Nephron progenitor cell (in vitro differentiated cells): ENCODE results near the gene INPP5F.

Source experiments
- DNase-seq: peaks from one replicate; pipeline ENCODE4 v3.0.0; 2021
- H3K27ac Mint-ChIP-seq: 2 replicates; pipeline ENCODE4 v1.8.0; 2021; ENCODE audit warnings: mild to moderate bottlenecking, moderate library complexity, mixed read lengths
- H3K27me3 Mint-ChIP-seq: 2 replicates; pipeline ENCODE4 v1.8.0; 2021; ENCODE audit warnings: mild to moderate bottlenecking, low read depth, mixed read lengths; ENCODE audit not compliant: poor library complexity
- H3K36me3 Mint-ChIP-seq: 2 replicates; pipeline ENCODE4 v1.8.0; 2021; ENCODE audit warnings: low read depth, mixed read lengths
- H3K4me1 Mint-ChIP-seq: 2 replicates; pipeline ENCODE4 v1.8.0; 2021; ENCODE audit warnings: mixed read lengths
- H3K4me3 Mint-ChIP-seq: 2 replicates; pipeline ENCODE4 v1.8.0; 2021; ENCODE audit warnings: mild to moderate bottlenecking, moderate library complexity, mixed read lengths
- H3K9me3 Mint-ChIP-seq: 2 replicates; pipeline ENCODE4 v1.8.0; 2021; ENCODE audit warnings: mild to moderate bottlenecking, moderate library complexity, mixed read lengths
- CTCF ChIP-seq: fragments of 200-600 bp; sonication (generic); IDR thresholded peaks from 2 replicates; pipeline ENCODE4 v1.5.0; 2021; ENCODE audit warnings: antibody characterized with exemption

The INPP5F gene

GRCh38 chr10:119689016-119689580 lies 36.8 kb upstream of the INPP5F start:
- TF ChIP-seq CTCF: no peak
- no peak for DNase-seq
- no peak overlapping the region for H3K4me3 Mint-ChIP-seq
- H3K9me3 Mint-ChIP-seq: no peaks in the 10 kb centered on the region
- no peaks in the 10 kb centered on the region for H3K36me3 Mint-ChIP-seq
- peaks cover 7% of the 10 kb centered on the region for H3K27me3 Mint-ChIP-seq
- H3K4me1 Mint-ChIP-seq: peaks cover 64% of the 10 kb centered on the region
- no peak overlapping the region for H3K27ac Mint-ChIP-seq

GRCh38 chr10:119691726-119692125 lies 34.1 kb upstream of the INPP5F start:
- Mint-ChIP-seq H3K27ac (no peak overlapping the region), H3K9me3 (peaks cover 16% of the 10 kb centered on the region), H3K4me1 (peaks cover 64% of the 10 kb centered on the region), H3K27me3 (peaks cover 5% of the 10 kb centered on the region), H3K36me3 (no peaks in the 10 kb centered on the region), H3K4me3 (no peak overlapping the region)
- no peak for TF ChIP-seq CTCF
- no peak for DNase-seq

- H3K4me3 Mint-ChIP-seq: peak overlapping the region; percentile 7
- peaks cover 9% of the 10 kb centered on the region for H3K27me3 Mint-ChIP-seq
- H3K9me3 Mint-ChIP-seq: peaks cover 22% of the 10 kb centered on the region
- H3K27ac Mint-ChIP-seq: peak overlapping the region; percentile 90
- peaks cover 47% of the 10 kb centered on the region for H3K4me1 Mint-ChIP-seq
- no peak for TF ChIP-seq CTCF
- DNase-seq: peak; percentile 31
- H3K36me3 Mint-ChIP-seq: no peaks in the 10 kb centered on the region
These were observed 32.4 kb upstream of the INPP5F start for GRCh38 chr10:119693262-119693957.

- Mint-ChIP-seq H3K27me3 (peaks cover 16% of the 10 kb centered on the region), H3K27ac (peak overlapping the region; percentile 79), H3K36me3 (no peaks in the 10 kb centered on the region), H3K9me3 (peaks cover 22% of the 10 kb centered on the region), H3K4me3 (no peak overlapping the region), H3K4me1 (peaks cover 38% of the 10 kb centered on the region)
- TF ChIP-seq CTCF: no peak
- no peak for DNase-seq
These were observed 31.2 kb upstream of the INPP5F start for GRCh38 chr10:119694608-119695007.

- Mint-ChIP-seq H3K4me1 (no peaks in the 10 kb centered on the region), H3K27me3 (peaks cover 20% of the 10 kb centered on the region), H3K36me3 (no peaks in the 10 kb centered on the region), H3K4me3 (no peak overlapping the region), H3K9me3 (peaks cover 15% of the 10 kb centered on the region), H3K27ac (no peak overlapping the region)
- DNase-seq: no peak
- TF ChIP-seq CTCF: no peak
These were observed 25.4 kb upstream of the INPP5F start for GRCh38 chr10:119700321-119700954.
